ENCODE data around the gene CDYL2.
"Not testable (repeated sequence)": the region's sequence is repeated elsewhere in the genome, so short reads cannot be mapped to it uniquely, and the experiment has no call there.

The CDYL2 gene

GRCh38 chr16:80802138-80802537, 2.3 kb downstream of the CDYL2 start:
- TF ChIP-seq CTCF (IDR thresholded peaks at IDR 0.05), result no peak
- Histone ChIP-seq H3K27ac (no peak overlapping the region), H3K4me3 (no peak overlapping the region)
- no peak for DNase-seq (ENCODE audit: low spot score)

- no peak for TF ChIP-seq CTCF (IDR thresholded peaks at IDR 0.05)
- H3K4me3 ChIP-seq, result no peak overlapping the region
Observed at GRCh38 chr16:80794071-80794470, 10.3 kb downstream of the CDYL2 start.

GRCh38 chr16:80792031-80792430, 12.4 kb downstream of the CDYL2 start:
- H3K4me3 ChIP-seq, result no peak overlapping the region
- no peak for DNase-seq (ENCODE audit: low spot score)

More at GRCh38 chr16:80794071-80794470, 10.3 kb downstream of the CDYL2 start:
- no peak for DNase-seq (ENCODE audit: low spot score)
- H3K27ac ChIP-seq, result no peak overlapping the region

GRCh38 chr16:80791411-80791810, 13.0 kb downstream of the CDYL2 start:
- no peak for DNase-seq (ENCODE audit: low spot score)
- Histone ChIP-seq H3K27ac (no peak overlapping the region), H3K4me3 (no peak overlapping the region)
- no peak for TF ChIP-seq CTCF (IDR thresholded peaks at IDR 0.05)

More at GRCh38 chr16:80792031-80792430, 12.4 kb downstream of the CDYL2 start:
- no peak overlapping the region for H3K27ac ChIP-seq
- no peak for TF ChIP-seq CTCF (IDR thresholded peaks at IDR 0.05)

GRCh38 chr16:80790751-80791150, 13.6 kb downstream of the CDYL2 start:
- Histone ChIP-seq H3K4me3 (no peak overlapping the region), H3K27ac (no peak overlapping the region)
- DNase-seq (ENCODE audit: low spot score), result no peak
- TF ChIP-seq CTCF (IDR thresholded peaks at IDR 0.05), result no peak

GRCh38 chr16:80788027-80788426, 16.4 kb downstream of the CDYL2 start:
- H3K27ac ChIP-seq, result no peak overlapping the region
- no peak for TF ChIP-seq CTCF (IDR thresholded peaks at IDR 0.05)
- DNase-seq (ENCODE audit: low spot score), result no peak
- no peak overlapping the region for H3K4me3 ChIP-seq

- H3K4me3 ChIP-seq; DNase-seq (ENCODE audit: low spot score); H3K27ac ChIP-seq: not testable (repeated sequence)
Observed at GRCh38 chr16:80786561-80786960, 17.8 kb downstream of the CDYL2 start.

- no peak overlapping the region for H3K27ac ChIP-seq
- TF ChIP-seq CTCF (IDR thresholded peaks at IDR 0.05), result no peak
- no peak overlapping the region for H3K4me3 ChIP-seq
- DNase-seq (ENCODE audit: low spot score), result no peak
Observed at GRCh38 chr16:80784951-80785350, 19.4 kb downstream of the CDYL2 start.
